GM21619 (cell line): ENCODE results near the gene NLE1.
"Not testable (repeated sequence)": the region's sequence is repeated elsewhere in the genome, so short reads cannot be mapped to it uniquely, and the experiment has no call there.

Experiments used
- ATAC-seq: cut with Tn5 transposase; IDR thresholded peaks from one replicate; pipeline ENCODE4 v1.9.1; 2021; ENCODE audit not compliant: unreplicated experiment

The NLE1 gene

GRCh38 chr17:35129154-35129972 is 12.7 kb downstream of the NLE1 start:
- no peak for ATAC-seq

- ATAC-seq = no peak
These were observed 14.2 kb downstream of the NLE1 start for GRCh38 chr17:35127751-35128514.

GRCh38 chr17:35121315-35121714 is 20.8 kb downstream of the NLE1 start, which contains the start of gene FNDC8:
Gene FNDC8 (plus strand): TSS chr17:35121615. CDS start chr17:35121694, 79 bp downstream.
- no peak for ATAC-seq

GRCh38 chr17:35119370-35120165 is 22.5 kb downstream of the NLE1 start, which contains the start of gene RAD51D:
Gene RAD51D (minus strand): TSS chr17:35119860. CDS start chr17:35119613, 247 bp downstream.
- peak; percentile 75 for ATAC-seq

GRCh38 chr17:35117984-35118383 is 24.1 kb downstream of the NLE1 start:
- no peak for ATAC-seq

- no peak for ATAC-seq
These were observed 25.3 kb downstream of the NLE1 start for GRCh38 chr17:35116845-35117244.

GRCh38 chr17:35110791-35111190 is 31.3 kb downstream of the NLE1 start:
- not testable (repeated sequence) for ATAC-seq

GRCh38 chr17:35104844-35105450 is 37.2 kb downstream of the NLE1 start:
- no peak for ATAC-seq

- ATAC-seq = no peak
These were observed 38.8 kb downstream of the NLE1 start for GRCh38 chr17:35103271-35103670.

- ATAC-seq = no peak
These were observed 40.4 kb downstream of the NLE1 start for GRCh38 chr17:35101725-35102124.

- no peak for ATAC-seq
These were observed 41.1 kb downstream of the NLE1 start for GRCh38 chr17:35101036-35101435.

GRCh38 chr17:35099908-35100307 is 42.2 kb downstream of the NLE1 start:
- no peak for ATAC-seq

GRCh38 chr17:35097776-35098175 is 44.3 kb downstream of the NLE1 start:
- ATAC-seq = no peak

GRCh38 chr17:35095741-35096140 is 46.4 kb downstream of the NLE1 start:
- no peak for ATAC-seq

- no peak for ATAC-seq
These were observed 47.2 kb downstream of the NLE1 start for GRCh38 chr17:35094902-35095301.

GRCh38 chr17:35090707-35091106 is 51.4 kb downstream of the NLE1 start:
- not testable (repeated sequence) for ATAC-seq

- ATAC-seq = peak; percentile 6
These were observed 52.4 kb downstream of the NLE1 start for GRCh38 chr17:35089586-35090296.

GRCh38 chr17:35088881-35089585 is 53.1 kb downstream of the NLE1 start:
- peak; percentile 69 for ATAC-seq

GRCh38 chr17:35088356-35088880 is 53.7 kb downstream of the NLE1 start:
- ATAC-seq = peak; percentile 10
